PC-3 (cell line): ENCODE data around the gene SAMD11. TPM values are rescaled to one million over a fixed set of nuclear protein-coding genes. Genes with fewer than 3 reads are reported as not detected.

ENCODE experiments used
- ATAC-seq: fragments of 200-7000 bp; cut with Tn5 transposase; 2 replicates; pipeline ENCODE4 v1.9.1; 2020; ENCODE audit warnings: mild to moderate bottlenecking, moderate library complexity
- BruUV-seq: library from RNA; stranded (reverse); fragments of 400-500 nt; replicated peaks from 2 replicates; lab custom pipeline; 2021; lab: Mats Ljungman, UMichigan
- CTCF ChIA-PET: fragments of 300-600 bp; sonication (Branson Sonifier 250); formaldehyde crosslinking; loops from one replicate; lab custom pipeline; 2022; ENCODE audit warnings: antibody characterized with exemption; lab: Charles Lee
- POLR2A ChIA-PET: fragments of 300-600 bp; sonication (Branson Sonifier 250); formaldehyde crosslinking; loops from one replicate; lab custom pipeline; 2022; ENCODE audit warnings: antibody characterized with exemption; ENCODE audit not compliant: unreplicated experiment; lab: Charles Lee
- DNase-seq: peaks from one replicate; pipeline ENCODE4 v3.0.0-alpha.2; 2015
- H2AFZ ChIP-seq: fragments of 300-600 bp; sonication (generic); 2 replicates; pipeline ENCODE4 v1.6.0; 2016; ENCODE audit warnings: antibody characterized with exemption, low read length
- H3F3A ChIP-seq: fragments of 300-600 bp; sonication (generic); one replicate; pipeline ENCODE4 v1.6.0; 2017; ENCODE audit warnings: antibody characterized with exemption, low read length, control low read depth, mild to moderate bottlenecking; ENCODE audit not compliant: unreplicated experiment
- H3K27ac ChIP-seq: fragments of 300-600 bp; sonication (generic); 2 replicates; pipeline ENCODE4 v1.5.1; 2016; ENCODE audit warnings: mild to moderate bottlenecking, low read length
- H3K27me3 ChIP-seq: fragments of 300-600 bp; sonication (generic); 2 replicates; pipeline ENCODE4 v1.6.1; 2016; ENCODE audit warnings: low read length, mixed read lengths
- H3K36me3 ChIP-seq: fragments of 300-600 bp; sonication (generic); 2 replicates; pipeline ENCODE4 v1.6.1; 2016; ENCODE audit warnings: low read depth, mixed run types, low read length, mixed read lengths
- H3K4me1 ChIP-seq: fragments of 300-600 bp; sonication (generic); 2 replicates; pipeline ENCODE4 v1.5.1; 2016; ENCODE audit warnings: low read length; ENCODE audit not compliant: insufficient read depth
- H3K4me2 ChIP-seq: fragments of 300-600 bp; sonication (generic); 2 replicates; pipeline ENCODE4 v1.6.0; 2016; ENCODE audit warnings: low read length
- H3K4me3 ChIP-seq: fragments of 300-600 bp; sonication (generic); 2 replicates; pipeline ENCODE4 v1.5.1; 2016; ENCODE audit warnings: mild to moderate bottlenecking, low read length, mixed read lengths
- H3K79me2 ChIP-seq: fragments of 300-600 bp; sonication (generic); 2 replicates; pipeline ENCODE4 v1.6.1; 2017; ENCODE audit warnings: low read length, mixed read lengths
- H3K9ac ChIP-seq: fragments of 300-600 bp; sonication (generic); 2 replicates; pipeline ENCODE4 v1.6.0; 2016; ENCODE audit warnings: mild to moderate bottlenecking, low read length
- H3K9me2 ChIP-seq: fragments of 300-600 bp; sonication (generic); replicated peaks from 2 replicates; pipeline ENCODE4 v1.6.1; 2016; ENCODE audit warnings: mixed run types, low read length, mixed read lengths
- H3K9me3 ChIP-seq: fragments of 300-600 bp; sonication (generic); 2 replicates; pipeline ENCODE4 v1.6.1; 2016; ENCODE audit warnings: low read length, mixed read lengths
- H4K20me1 ChIP-seq: fragments of 300-600 bp; sonication (generic); 2 replicates; pipeline ENCODE4 v1.6.1; 2016; ENCODE audit warnings: low read length, mixed read lengths
- EZH2 ChIP-seq: fragments of 300-600 bp; sonication (generic); IDR thresholded peaks from one replicate; pipeline ENCODE4 v1.6.1; 2017; ENCODE audit warnings: antibody characterized with exemption, mild to moderate bottlenecking, low read length; ENCODE audit not compliant: unreplicated experiment
- EZH2phosphoT487 ChIP-seq: fragments of 300-600 bp; sonication (generic); IDR thresholded peaks from 2 replicates; pipeline ENCODE4 v1.6.1; 2018; ENCODE audit warnings: mild to moderate bottlenecking, antibody characterized with exemption, low read length, borderline replicate concordance
- intact Hi-C: fragments of 100-400 bp; cut with micrococcal nuclease; formaldehyde crosslinking; loops from 2 replicates; pipeline ENCODE4 v1.9.0; 2023
- total RNA-seq: library from RNA; depleted of rRNA; stranded (reverse); fragments of >200 nt; gene quantifications from 2 replicates; pipeline ENCODE4 v1.2.3, GENCODE V29; 2014
- TF ChIP-seq, protein P1 (sequence below): fragments of 300-600 bp; sonication (generic); conservative IDR thresholded peaks from 2 replicates; pipeline ENCODE4 v1.5.1; 2017; ENCODE audit warnings: antibody characterized with exemption, low read depth, mild to moderate bottlenecking, low read length

The SAMD11 gene
- total RNA-seq, 1 experiment from 2014 or later: 5.8 TPM

DNA sequence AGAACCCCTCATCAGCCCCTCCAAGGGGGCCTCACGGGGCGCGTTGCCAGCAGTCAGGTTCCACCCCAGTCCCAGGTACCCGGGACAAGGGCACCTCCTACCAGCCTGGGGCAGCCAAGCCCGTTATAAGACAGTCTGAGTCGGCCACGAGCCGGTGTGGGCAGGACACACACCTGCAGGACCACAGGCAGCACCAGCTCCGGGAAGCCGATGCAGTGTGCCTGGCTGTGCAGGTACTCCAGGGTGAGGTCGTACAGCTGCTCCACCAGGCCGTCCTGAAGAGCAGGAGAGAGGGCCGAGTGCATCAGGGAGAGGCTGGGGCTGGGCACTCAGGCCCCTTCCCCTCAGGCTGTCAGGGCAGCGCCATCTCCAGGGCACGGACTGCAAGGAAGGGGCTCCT lies 24.2 kb downstream of the SAMD11 start:
- Histone ChIP-seq H4K20me1 (no peaks in the 10 kb centered on the region), H3K36me3 (peaks cover 37% of the 10 kb centered on the region), H3K9me3 (no peaks in the 10 kb centered on the region), H3K4me2 (no peak overlapping the region), H3K4me1 (peaks cover 1% of the 10 kb centered on the region; the same call in 1 of the 2 replicates), H3K27ac (no peak overlapping the region), H3K27me3 (peaks cover 2% of the 10 kb centered on the region), H3K9ac (no peak overlapping the region), H2AFZ (no peak overlapping the region), H3K4me3 (no peak overlapping the region), H3K79me2 (no peaks in the 10 kb centered on the region), H3K9me2 (no peaks in the 10 kb centered on the region), H3F3A (no peaks in the 10 kb centered on the region)
- ChIA-PET CTCF (no interaction called here), POLR2A (no interaction called here)
- intact Hi-C loops: no loop called here
- TF ChIP-seq, protein P1, sequence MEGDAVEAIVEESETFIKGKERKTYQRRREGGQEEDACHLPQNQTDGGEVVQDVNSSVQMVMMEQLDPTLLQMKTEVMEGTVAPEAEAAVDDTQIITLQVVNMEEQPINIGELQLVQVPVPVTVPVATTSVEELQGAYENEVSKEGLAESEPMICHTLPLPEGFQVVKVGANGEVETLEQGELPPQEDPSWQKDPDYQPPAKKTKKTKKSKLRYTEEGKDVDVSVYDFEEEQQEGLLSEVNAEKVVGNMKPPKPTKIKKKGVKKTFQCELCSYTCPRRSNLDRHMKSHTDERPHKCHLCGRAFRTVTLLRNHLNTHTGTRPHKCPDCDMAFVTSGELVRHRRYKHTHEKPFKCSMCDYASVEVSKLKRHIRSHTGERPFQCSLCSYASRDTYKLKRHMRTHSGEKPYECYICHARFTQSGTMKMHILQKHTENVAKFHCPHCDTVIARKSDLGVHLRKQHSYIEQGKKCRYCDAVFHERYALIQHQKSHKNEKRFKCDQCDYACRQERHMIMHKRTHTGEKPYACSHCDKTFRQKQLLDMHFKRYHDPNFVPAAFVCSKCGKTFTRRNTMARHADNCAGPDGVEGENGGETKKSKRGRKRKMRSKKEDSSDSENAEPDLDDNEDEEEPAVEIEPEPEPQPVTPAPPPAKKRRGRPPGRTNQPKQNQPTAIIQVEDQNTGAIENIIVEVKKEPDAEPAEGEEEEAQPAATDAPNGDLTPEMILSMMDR: no peak
- TF ChIP-seq EZH2phosphoT487 (no peak), EZH2 (no peak)
- DNase-seq (no peak), ATAC-seq (no peak)
- BruUV-seq: no TSS peak

DNA sequence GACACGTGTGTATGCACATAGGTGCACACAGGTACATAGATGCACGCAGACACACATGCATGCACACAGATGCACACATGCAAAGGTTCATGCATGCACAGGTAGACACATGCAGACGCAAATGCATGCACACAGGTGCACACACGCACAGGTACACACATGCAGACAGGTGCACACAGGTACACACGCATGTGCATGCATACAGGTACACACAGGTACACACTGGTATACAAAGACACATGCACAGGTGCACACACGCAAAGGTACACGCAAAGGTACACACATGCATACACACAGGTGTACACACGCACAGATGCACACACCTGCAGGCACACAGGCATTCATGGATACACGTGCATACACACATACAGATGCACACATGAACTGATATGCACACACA lies 26.5 kb downstream of the SAMD11 start:
- ATAC-seq (no peak), DNase-seq (no peak)
- no TSS peak for BruUV-seq
- no peaks in the 10 kb centered on the region for H4K20me1 ChIP-seq
- peaks cover 47% of the 10 kb centered on the region for H3K36me3 ChIP-seq
- peaks cover 2% of the 10 kb centered on the region; the same call in 1 of the 2 replicates for H3K79me2 ChIP-seq
- no peaks in the 10 kb centered on the region for H3K9me3 ChIP-seq
- ChIA-PET POLR2A (no interaction called here), CTCF (no interaction called here)
- no peak overlapping the region for H3K9ac ChIP-seq
- no peaks in the 10 kb centered on the region for H3K9me2 ChIP-seq
- H2AFZ ChIP-seq: no peak overlapping the region
- no peaks in the 10 kb centered on the region for H3K4me1 ChIP-seq
- TF ChIP-seq EZH2 (no peak), EZH2phosphoT487 (no peak)
- TF ChIP-seq, protein P1: no peak
- intact Hi-C loops: no loop called here
- no peak overlapping the region for H3K4me3 ChIP-seq
- H3F3A ChIP-seq: no peaks in the 10 kb centered on the region
- H3K27me3 ChIP-seq: no peaks in the 10 kb centered on the region
- no peak overlapping the region for H3K4me2 ChIP-seq
- no peak overlapping the region for H3K27ac ChIP-seq

DNA sequence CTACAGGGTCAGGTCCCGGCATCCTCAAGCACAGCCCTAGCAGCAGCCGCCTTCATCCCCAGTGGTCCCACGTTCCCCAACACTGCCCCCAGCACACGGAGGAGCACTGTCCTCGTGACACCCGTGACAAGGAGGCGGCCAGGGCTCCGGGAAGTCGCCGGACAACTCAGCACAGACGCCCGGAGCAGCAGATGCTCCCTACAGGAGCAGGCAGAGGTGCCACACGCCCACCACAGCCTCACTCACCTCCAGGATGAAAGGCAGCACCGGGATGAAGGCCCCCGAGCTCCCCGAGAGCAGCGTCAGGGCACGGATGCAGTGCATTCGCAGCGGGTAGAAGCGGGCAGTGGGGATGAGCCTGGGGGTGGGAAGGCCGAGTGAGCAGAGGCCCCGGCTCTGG lies 27.2 kb downstream of the SAMD11 start:
- no TSS peak for BruUV-seq
- no peak for TF ChIP-seq EZH2
- no peak for TF ChIP-seq EZH2phosphoT487
- TF ChIP-seq, protein P1: no peak
- Histone ChIP-seq H3K9me2 (no peaks in the 10 kb centered on the region), H3K27me3 (no peaks in the 10 kb centered on the region), H3K4me1 (no peaks in the 10 kb centered on the region), H3F3A (no peaks in the 10 kb centered on the region), H3K9me3 (no peaks in the 10 kb centered on the region), H3K4me2 (no peak overlapping the region), H3K79me2 (peaks cover 6% of the 10 kb centered on the region; the same call in 1 of the 2 replicates), H3K4me3 (no peak overlapping the region), H3K36me3 (peaks cover 53% of the 10 kb centered on the region), H4K20me1 (no peaks in the 10 kb centered on the region), H3K9ac (no peak overlapping the region), H3K27ac (no peak overlapping the region), H2AFZ (no peak overlapping the region)
- DNase-seq: no peak
- ChIA-PET CTCF (no interaction called here), POLR2A (no interaction called here)
- intact Hi-C loops: no loop called here
- ATAC-seq: no peak
